NCI-H460 (cell line): ENCODE measurements around the gene CCNG1. TPM values are rescaled to one million over a fixed set of nuclear protein-coding genes. Genes with fewer than 3 reads are reported as not detected.
A peak's percentile ranks its signal among the peaks of the same experiment; 100 is the strongest.

Source experiments
- DNase-seq: peaks from one replicate; pipeline ENCODE4 v3.0.0-alpha.2; 2016; ENCODE audit warnings: low read depth; ENCODE audit errors: extremely low read depth
- small RNA-seq, 2 experiments: library from RNA; depleted of rRNA; stranded (forward); fragments of <200 nt; gene quantifications; one replicate each; pipeline ENCODE3, GENCODE V24; 2014
- total RNA-seq: library from RNA; depleted of rRNA; stranded (reverse); fragments of >200 nt; shearing (Covaris generic); gene quantifications from 2 replicates; pipeline ENCODE4 v1.2.3, GENCODE V29; 2014; rRNA removed

The CCNG1 gene
- total RNA-seq, 1 experiment from 2014 or later: 281 TPM

- no peak for DNase-seq
Measured at GRCh38 chr5:163478126-163478981, 41.0 kb downstream of the CCNG1 start.

- DNase-seq: no peak
Measured at GRCh38 chr5:163478982-163479271, 41.5 kb downstream of the CCNG1 start.

GRCh38 chr5:163489055-163489744 lies 51.8 kb downstream of the CCNG1 start:
- peak; percentile 29 for DNase-seq

- DNase-seq: no peak
Measured at GRCh38 chr5:163489745-163490075, 52.3 kb downstream of the CCNG1 start.

Small RNA genes lying within 50 kb of the gene (small RNA-seq; reads per million reads assigned to genes)
- gene AC008723.1: 0 reads per million in 2 experiments

Other genes starting within 250 kb of the CCNG1 start
- gene NUDCD2, start 22.5 kb downstream of the CCNG1 start, total RNA-seq: 23.4 and 31.0 TPM in 2 replicates
- gene HMMR, start 23.0 kb downstream of the CCNG1 start, total RNA-seq: 75.7 and 78.2 TPM in 2 replicates
- 61.8 and 65.3 TPM in 2 replicates for gene MAT2B, start 68.0 kb downstream of the CCNG1 start, total RNA-seq